Measurements from ENCODE around the gene DOCK4. TPM values are rescaled to one million over a fixed set of nuclear protein-coding genes. Genes with fewer than 3 reads are reported as not detected.
A peak's percentile ranks its signal among the peaks of the same experiment; 100 is the strongest.

Gene DOCK4
- polyA plus RNA-seq, 10 donors, result 8.2 to 16.1 (median 11.7) TPM

- no peak for DNase-seq
These were observed 146.5 kb downstream of the DOCK4 start for GRCh38 chr7:112059675-112060074.

GRCh38 chr7:112058686-112059085 lies 147.5 kb downstream of the DOCK4 start:
- DNase-seq, result no peak

- DNase-seq, result peak in 1 of 3 donors; percentile 31
These were observed 149.8 kb downstream of the DOCK4 start for GRCh38 chr7:112056409-112056808.

GRCh38 chr7:112053737-112054069 lies 152.5 kb downstream of the DOCK4 start:
- no peak for DNase-seq

GRCh38 chr7:112052993-112053736 lies 153.0 kb downstream of the DOCK4 start:
- DNase-seq, result no peak

GRCh38 chr7:112052498-112052897 lies 153.7 kb downstream of the DOCK4 start:
- DNase-seq, result no peak

GRCh38 chr7:112050250-112050881 lies 155.8 kb downstream of the DOCK4 start:
- DNase-seq, result no peak

GRCh38 chr7:112049555-112050249 lies 156.5 kb downstream of the DOCK4 start:
- DNase-seq, result no peak

GRCh38 chr7:112047421-112047820 lies 158.8 kb downstream of the DOCK4 start:
- DNase-seq, result no peak

GRCh38 chr7:112045222-112045621 lies 161.0 kb downstream of the DOCK4 start:
- no peak for DNase-seq

GRCh38 chr7:112042631-112043030 lies 163.6 kb downstream of the DOCK4 start:
- no peak for DNase-seq

- DNase-seq, result no peak
These were observed 167.8 kb downstream of the DOCK4 start for GRCh38 chr7:112038353-112038752.

- no peak for DNase-seq
These were observed 170.1 kb downstream of the DOCK4 start for GRCh38 chr7:112036071-112036470.

- DNase-seq, result no peak
These were observed 174.5 kb downstream of the DOCK4 start for GRCh38 chr7:112031689-112032088.

- DNase-seq, result no peak
These were observed 180.6 kb downstream of the DOCK4 start for GRCh38 chr7:112025556-112025955.

GRCh38 chr7:112023786-112024185 lies 182.4 kb downstream of the DOCK4 start:
- no peak for DNase-seq

- no peak for DNase-seq
These were observed 182.9 kb downstream of the DOCK4 start for GRCh38 chr7:112023282-112023681.

- DNase-seq, result no peak
These were observed 184.1 kb downstream of the DOCK4 start for GRCh38 chr7:112022128-112022527.

GRCh38 chr7:112021379-112022044 lies 184.7 kb downstream of the DOCK4 start:
- DNase-seq, result peak in 2 of 3 donors; percentile 38 to 72

GRCh38 chr7:112020800-112021199 lies 185.4 kb downstream of the DOCK4 start:
- DNase-seq, result peak in 1 of 3 donors; percentile 18

- DNase-seq, result no peak
These were observed 186.3 kb downstream of the DOCK4 start for GRCh38 chr7:112019932-112020331.

- no peak for DNase-seq
These were observed 187.7 kb downstream of the DOCK4 start for GRCh38 chr7:112018305-112019030.

All from muscle of back (tissue), 11 donors.